GDM1 (cell line): ENCODE measurements around the gene MYO3B.

Source experiments
- DNase-seq: peaks from one replicate; lab custom pipeline; 2025; lab: John Stamatoyannopoulos, UW

The MYO3B gene

GRCh38 chr2:170238776-170239175 is 60.8 kb downstream of the MYO3B start:
- DNase-seq: no peak

GRCh38 chr2:170240629-170241028 is 62.7 kb downstream of the MYO3B start:
- DNase-seq: no peak

- DNase-seq: no peak
Measured at GRCh38 chr2:170241756-170242155, 63.8 kb downstream of the MYO3B start.

- DNase-seq: no peak
Measured at GRCh38 chr2:170243118-170243837, 65.3 kb downstream of the MYO3B start.

GRCh38 chr2:170243898-170244297 is 66.0 kb downstream of the MYO3B start:
- DNase-seq: no peak

GRCh38 chr2:170244555-170244954 is 66.6 kb downstream of the MYO3B start:
- DNase-seq: no peak

- no peak for DNase-seq
Measured at GRCh38 chr2:170245312-170245711, 67.4 kb downstream of the MYO3B start.

GRCh38 chr2:170247333-170247732 is 69.4 kb downstream of the MYO3B start:
- no peak for DNase-seq

GRCh38 chr2:170247882-170248393 is 70.0 kb downstream of the MYO3B start:
- DNase-seq: no peak

- no peak for DNase-seq
Measured at GRCh38 chr2:170248574-170249393, 70.8 kb downstream of the MYO3B start.

- no peak for DNase-seq
Measured at GRCh38 chr2:170249761-170250160, 71.8 kb downstream of the MYO3B start.

GRCh38 chr2:170250584-170250983 is 72.6 kb downstream of the MYO3B start:
- no peak for DNase-seq

GRCh38 chr2:170252414-170252813 is 74.5 kb downstream of the MYO3B start:
- no peak for DNase-seq

- no peak for DNase-seq
Measured at GRCh38 chr2:170253721-170254230, 75.8 kb downstream of the MYO3B start.

- no peak for DNase-seq
Measured at GRCh38 chr2:170254293-170254732, 76.4 kb downstream of the MYO3B start.

- DNase-seq: no peak
Measured at GRCh38 chr2:170255137-170255536, 77.2 kb downstream of the MYO3B start.

GRCh38 chr2:170255971-170256370 is 78.0 kb downstream of the MYO3B start:
- DNase-seq: no peak

GRCh38 chr2:170258382-170258781 is 80.4 kb downstream of the MYO3B start:
- no peak for DNase-seq

GRCh38 chr2:170260188-170260587 is 82.2 kb downstream of the MYO3B start:
- DNase-seq: no peak

- DNase-seq: no peak
Measured at GRCh38 chr2:170261566-170261965, 83.6 kb downstream of the MYO3B start.

GRCh38 chr2:170262343-170262742 is 84.4 kb downstream of the MYO3B start:
- DNase-seq: no peak

- no peak for DNase-seq
Measured at GRCh38 chr2:170262806-170263205, 84.9 kb downstream of the MYO3B start.
